SK-N-SH treated with all-trans-retinoic acid at 6 μM for 48 hours (cell line): ENCODE measurements around the gene TTC28.

Source experiments
- ARNTL ChIP-seq: fragments of 450-650 bp; formaldehyde crosslinking; IDR thresholded peaks from 2 replicates; pipeline ENCODE4 v1.5.0; 2020; ENCODE audit warnings: low read depth, mild to moderate bottlenecking, moderate library complexity, borderline replicate concordance
- CSDC2 ChIP-seq: fragments of 250-450 bp; sonication (Bioruptor Pico); IDR thresholded peaks from 2 replicates; pipeline ENCODE4 v1.5.0; 2020; ENCODE audit warnings: mild to moderate bottlenecking, moderate library complexity
- GLIS3 ChIP-seq: fragments of 250-450 bp; sonication (Bioruptor Pico); IDR thresholded peaks from 2 replicates; pipeline ENCODE4 v1.5.0; 2020; ENCODE audit warnings: mild to moderate bottlenecking, moderate library complexity
- OSR1 ChIP-seq: fragments of 250-450 bp; sonication (Bioruptor Pico); IDR thresholded peaks from 2 replicates; pipeline ENCODE4 v1.8.0; 2022; ENCODE audit warnings: moderate library complexity, mild to moderate bottlenecking, inconsistent platforms
- ZC3H10 ChIP-seq: fragments of 250-450 bp; sonication (Bioruptor Pico); IDR thresholded peaks from 2 replicates; pipeline ENCODE4 v1.5.1; 2021; ENCODE audit warnings: mild to moderate bottlenecking, moderate library complexity
- ZFP30 ChIP-seq: fragments of 450-650 bp; formaldehyde crosslinking; IDR thresholded peaks from 2 replicates; pipeline ENCODE4 v1.5.0; 2022; ENCODE audit warnings: mild to moderate bottlenecking, moderate library complexity
- ZNF565 ChIP-seq: fragments of 450-650 bp; formaldehyde crosslinking; conservative IDR thresholded peaks from 2 replicates; pipeline ENCODE4 v1.5.0; 2020; ENCODE audit warnings: low read depth, mild to moderate bottlenecking, moderate library complexity
- ZNF8 ChIP-seq: fragments of 450-650 bp; formaldehyde crosslinking; IDR thresholded peaks from 2 replicates; pipeline ENCODE4 v1.5.0; 2020; ENCODE audit warnings: mild to moderate bottlenecking, moderate library complexity
- TF ChIP-seq, protein P1 (sequence below): fragments of 250-450 bp; sonication (Bioruptor Pico); IDR thresholded peaks from 2 replicates; pipeline ENCODE4 v1.5.1; 2020; ENCODE audit warnings: low read depth, mild to moderate bottlenecking, moderate library complexity
- TF ChIP-seq, protein P2 (sequence below): fragments of 250-450 bp; sonication (Bioruptor Pico); IDR thresholded peaks from 2 replicates; pipeline ENCODE4 v1.5.0; 2020; ENCODE audit warnings: mild to moderate bottlenecking, moderate library complexity

DNA sequence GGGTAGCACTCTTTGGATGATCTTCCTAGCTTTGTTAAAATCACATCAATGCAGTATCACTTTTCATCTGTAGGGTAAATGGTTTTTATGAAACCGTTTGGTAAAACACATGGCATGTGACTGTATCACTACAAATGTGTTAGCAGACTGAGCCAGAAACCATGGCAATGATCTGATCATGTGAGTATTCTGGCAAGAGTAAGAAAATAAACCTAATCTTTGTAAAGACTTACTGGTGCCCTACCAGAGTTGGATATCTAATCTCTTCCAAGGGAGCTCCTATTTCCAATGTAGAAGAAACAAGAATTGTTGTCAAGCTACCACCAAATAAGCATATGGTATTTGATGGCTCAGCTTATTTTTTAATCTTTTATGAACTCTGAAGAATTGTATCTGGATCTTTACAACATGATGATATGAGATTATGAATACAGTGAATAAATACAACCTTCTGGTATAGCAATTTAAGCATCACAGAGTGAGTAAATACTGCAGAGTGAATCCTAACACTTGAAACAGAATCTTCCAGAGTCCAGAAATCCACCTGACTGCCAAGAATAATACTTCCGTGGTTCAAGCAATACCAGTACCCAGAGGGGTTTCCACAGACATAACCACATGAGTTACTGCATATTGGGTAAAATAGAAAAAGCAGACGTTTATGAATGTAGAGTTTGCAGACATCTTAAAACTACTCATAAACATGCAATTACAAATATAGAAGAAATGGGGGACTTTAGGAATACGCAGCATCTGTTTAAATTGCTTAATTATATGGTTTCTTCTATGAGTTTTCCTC, 238.8 kb downstream of the TTC28 start:
- TF ChIP-seq ARNTL (CRISPR knock-in tag) = no peak
- TF ChIP-seq, protein P1, sequence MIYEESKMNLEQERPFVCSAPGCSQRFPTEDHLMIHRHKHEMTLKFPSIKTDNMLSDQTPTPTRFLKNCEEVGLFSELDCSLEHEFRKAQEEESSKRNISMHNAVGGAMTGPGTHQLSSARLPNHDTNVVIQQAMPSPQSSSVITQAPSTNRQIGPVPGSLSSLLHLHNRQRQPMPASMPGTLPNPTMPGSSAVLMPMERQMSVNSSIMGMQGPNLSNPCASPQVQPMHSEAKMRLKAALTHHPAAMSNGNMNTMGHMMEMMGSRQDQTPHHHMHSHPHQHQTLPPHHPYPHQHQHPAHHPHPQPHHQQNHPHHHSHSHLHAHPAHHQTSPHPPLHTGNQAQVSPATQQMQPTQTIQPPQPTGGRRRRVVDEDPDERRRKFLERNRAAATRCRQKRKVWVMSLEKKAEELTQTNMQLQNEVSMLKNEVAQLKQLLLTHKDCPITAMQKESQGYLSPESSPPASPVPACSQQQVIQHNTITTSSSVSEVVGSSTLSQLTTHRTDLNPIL (CRISPR knock-in tag) = no peak
- TF ChIP-seq GLIS3 (CRISPR knock-in tag) = no peak
- no peak for TF ChIP-seq ZC3H10 (CRISPR knock-in tag)
- TF ChIP-seq OSR1 (CRISPR knock-in tag) = no peak
- TF ChIP-seq, protein P2, sequence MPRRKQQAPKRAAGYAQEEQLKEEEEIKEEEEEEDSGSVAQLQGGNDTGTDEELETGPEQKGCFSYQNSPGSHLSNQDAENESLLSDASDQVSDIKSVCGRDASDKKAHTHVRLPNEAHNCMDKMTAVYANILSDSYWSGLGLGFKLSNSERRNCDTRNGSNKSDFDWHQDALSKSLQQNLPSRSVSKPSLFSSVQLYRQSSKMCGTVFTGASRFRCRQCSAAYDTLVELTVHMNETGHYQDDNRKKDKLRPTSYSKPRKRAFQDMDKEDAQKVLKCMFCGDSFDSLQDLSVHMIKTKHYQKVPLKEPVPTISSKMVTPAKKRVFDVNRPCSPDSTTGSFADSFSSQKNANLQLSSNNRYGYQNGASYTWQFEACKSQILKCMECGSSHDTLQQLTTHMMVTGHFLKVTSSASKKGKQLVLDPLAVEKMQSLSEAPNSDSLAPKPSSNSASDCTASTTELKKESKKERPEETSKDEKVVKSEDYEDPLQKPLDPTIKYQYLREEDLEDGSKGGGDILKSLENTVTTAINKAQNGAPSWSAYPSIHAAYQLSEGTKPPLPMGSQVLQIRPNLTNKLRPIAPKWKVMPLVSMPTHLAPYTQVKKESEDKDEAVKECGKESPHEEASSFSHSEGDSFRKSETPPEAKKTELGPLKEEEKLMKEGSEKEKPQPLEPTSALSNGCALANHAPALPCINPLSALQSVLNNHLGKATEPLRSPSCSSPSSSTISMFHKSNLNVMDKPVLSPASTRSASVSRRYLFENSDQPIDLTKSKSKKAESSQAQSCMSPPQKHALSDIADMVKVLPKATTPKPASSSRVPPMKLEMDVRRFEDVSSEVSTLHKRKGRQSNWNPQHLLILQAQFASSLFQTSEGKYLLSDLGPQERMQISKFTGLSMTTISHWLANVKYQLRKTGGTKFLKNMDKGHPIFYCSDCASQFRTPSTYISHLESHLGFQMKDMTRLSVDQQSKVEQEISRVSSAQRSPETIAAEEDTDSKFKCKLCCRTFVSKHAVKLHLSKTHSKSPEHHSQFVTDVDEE (CRISPR knock-in tag) = no peak
- TF ChIP-seq ZFP30 (CRISPR knock-in tag) = no peak
- no peak for TF ChIP-seq ZNF8
- TF ChIP-seq CSDC2 (CRISPR knock-in tag) = no peak
- TF ChIP-seq ZNF565 (CRISPR knock-in tag) = no peak
